Esophagus (tissue), 2 donors: ENCODE results near the gene GATC. TPM values are rescaled to one million over a fixed set of nuclear protein-coding genes. Genes with fewer than 3 reads are reported as not detected.

Experiments used
- H3K27ac ChIP-seq, 2 donors: one replicate each; pipeline ENCODE4 v1.5.1; 2013; ENCODE audit warnings: low read depth in 2 of 2, mild to moderate bottlenecking in 2 of 2, inconsistent platforms in 1 of 2, low read length in 1 of 2, moderate library complexity in 1 of 2
- H3K27me3 ChIP-seq, 2 donors: one replicate each; pipeline ENCODE4 v1.6.1; 2013; ENCODE audit warnings: low read length in 2 of 2, control low read depth in 1 of 2, mild to moderate bottlenecking in 1 of 2; ENCODE audit not compliant: insufficient read depth in 2 of 2, control insufficient read depth in 1 of 2
- H3K36me3 ChIP-seq, 2 donors: one replicate each; pipeline ENCODE4 v1.6.1; 2013; ENCODE audit warnings: low read length in 1 of 2; ENCODE audit not compliant: control insufficient read depth in 2 of 2, insufficient read depth in 2 of 2
- H3K4me1 ChIP-seq, 2 donors: one replicate each; pipeline ENCODE4 v1.6.1; 2013; ENCODE audit warnings: low read length in 1 of 2; ENCODE audit not compliant: control insufficient read depth in 2 of 2, insufficient read depth in 2 of 2
- H3K4me3 ChIP-seq, 2 donors: one replicate each; pipeline ENCODE4 v1.5.1; 2013; ENCODE audit warnings: low read length in 2 of 2, mild to moderate bottlenecking in 2 of 2, low read depth in 1 of 2, moderate library complexity in 1 of 2
- H3K9me3 ChIP-seq, 2 donors: one replicate each; pipeline ENCODE4 v1.6.1; 2013; ENCODE audit warnings: mild to moderate bottlenecking in 2 of 2, low read depth in 1 of 2, low read length in 1 of 2, moderate library complexity in 1 of 2; ENCODE audit not compliant: control insufficient read depth in 2 of 2, insufficient read depth in 1 of 2
- WGBS, 2 donors: extraction: QIAGEN DNeasy Blood & Tissue Kit; methylation state at CpG; one replicate each; pipeline ENCODE4 v1.1.7; 2013; 5-methylcytosine and 5-hydroxymethylcytosine counted together
- polyA plus RNA-seq, 2 donors: library from polyadenylated mRNA; stranded (reverse); fragments of 200-250 nt; gene quantifications; one replicate each; pipeline ENCODE4 v1.2.3, GENCODE V29; 2013
- donor health status: healthy with polysubstance abuse.
- donor health status: Bipolar disorder and iron deficiency.

The GATC gene
- polyA plus RNA-seq, 2 donors, result 6.3 to 6.8 TPM

GRCh38 chr12:120412421-120412820, 33.8 kb upstream of the GATC start:
- WGBS, 2 donors, result 79 to 84% methylated on average over 7 of the region's 7 CpGs
- no peak overlapping the region for H3K4me3 ChIP-seq
- H3K36me3 ChIP-seq, result no peaks in the 10 kb centered on the region
- no peak overlapping the region for H3K27ac ChIP-seq
- H3K9me3 ChIP-seq, result no peaks in the 10 kb centered on the region
- no peaks in the 10 kb centered on the region for H3K4me1 ChIP-seq
- no peaks in the 10 kb centered on the region for H3K27me3 ChIP-seq

- H3K4me1 ChIP-seq, result no peaks in the 10 kb centered on the region
- 39 to 45% methylated on average over 13 of the region's 13 CpGs for WGBS, 2 donors
- no peak overlapping the region for H3K27ac ChIP-seq
- no peaks in the 10 kb centered on the region for H3K27me3 ChIP-seq
- H3K36me3 ChIP-seq, result no peaks in the 10 kb centered on the region
- no peaks in the 10 kb centered on the region for H3K9me3 ChIP-seq
- no peak overlapping the region for H3K4me3 ChIP-seq
These were observed 32.1 kb upstream of the GATC start for GRCh38 chr12:120413901-120414695.

- 78 to 79% methylated on average over 7 of the region's 7 CpGs for WGBS, 2 donors
These were observed 29.6 kb upstream of the GATC start for GRCh38 chr12:120416490-120417216.

GRCh38 chr12:120417917-120418580, 28.2 kb upstream of the GATC start:
- Histone ChIP-seq H3K36me3 (no peaks in the 10 kb centered on the region), H3K27me3 (no peaks in the 10 kb centered on the region), H3K9me3 (no peaks in the 10 kb centered on the region), H3K4me3 (no peak overlapping the region), H3K4me1 (no peaks in the 10 kb centered on the region), H3K27ac (no peak overlapping the region)
- 54 to 63% methylated on average over 4 of the region's 4 CpGs for WGBS, 2 donors

More at GRCh38 chr12:120416490-120417216, 29.6 kb upstream of the GATC start:
- Histone ChIP-seq H3K4me3 (no peak overlapping the region), H3K36me3 (no peaks in the 10 kb centered on the region), H3K9me3 (no peaks in the 10 kb centered on the region), H3K27ac (no peak overlapping the region), H3K4me1 (no peaks in the 10 kb centered on the region), H3K27me3 (no peaks in the 10 kb centered on the region)

GRCh38 chr12:120421701-120422100, 24.5 kb upstream of the GATC start:
- Histone ChIP-seq H3K4me3 (no peak overlapping the region), H3K36me3 (no peaks in the 10 kb centered on the region), H3K4me1 (no peaks in the 10 kb centered on the region), H3K27ac (no peak overlapping the region), H3K27me3 (no peaks in the 10 kb centered on the region), H3K9me3 (no peaks in the 10 kb centered on the region)
- 72 to 76% methylated on average over 4 of the region's 4 CpGs for WGBS, 2 donors

GRCh38 chr12:120422892-120423456, 23.3 kb upstream of the GATC start:
- Histone ChIP-seq H3K4me3 (no peak overlapping the region), H3K4me1 (no peaks in the 10 kb centered on the region), H3K36me3 (no peaks in the 10 kb centered on the region), H3K27me3 (no peaks in the 10 kb centered on the region), H3K9me3 (no peaks in the 10 kb centered on the region), H3K27ac (no peak overlapping the region)
- 68 to 74% methylated on average over 7 of the region's 7 CpGs for WGBS, 2 donors

GRCh38 chr12:120425797-120426196, 20.4 kb upstream of the GATC start:
- 80 to 93% methylated on average over 3 of the region's 3 CpGs for WGBS, 2 donors
- H3K27me3 ChIP-seq, result no peaks in the 10 kb centered on the region
- H3K4me3 ChIP-seq, result no peak overlapping the region
- H3K36me3 ChIP-seq, result no peaks in the 10 kb centered on the region
- H3K27ac ChIP-seq, result no peak overlapping the region
- H3K9me3 ChIP-seq, result no peaks in the 10 kb centered on the region
- H3K4me1 ChIP-seq, result no peaks in the 10 kb centered on the region

- H3K9me3 ChIP-seq, result no peaks in the 10 kb centered on the region
- H3K27me3 ChIP-seq, result no peaks in the 10 kb centered on the region
- H3K27ac ChIP-seq, result no peak overlapping the region
- no peaks in the 10 kb centered on the region for H3K36me3 ChIP-seq
- no peaks in the 10 kb centered on the region for H3K4me1 ChIP-seq
- WGBS, 2 donors, result 60 to 63% methylated on average over 8 of the region's 8 CpGs
- no peak overlapping the region for H3K4me3 ChIP-seq
These were observed 17.5 kb upstream of the GATC start for GRCh38 chr12:120428597-120429229.

GRCh38 chr12:120429368-120429767, 16.9 kb upstream of the GATC start:
- WGBS, 2 donors, result 69 to 72% methylated on average over 7 of the region's 7 CpGs
- Histone ChIP-seq H3K36me3 (no peaks in the 10 kb centered on the region), H3K27ac (no peak overlapping the region), H3K4me1 (no peaks in the 10 kb centered on the region), H3K4me3 (no peak overlapping the region), H3K9me3 (no peaks in the 10 kb centered on the region), H3K27me3 (no peaks in the 10 kb centered on the region)
